Fibroblast of skin of back (primary cell): Measurements from ENCODE around the gene POLR1G.
"Not testable (repeated sequence)": the region's sequence is repeated elsewhere in the genome, so short reads cannot be mapped to it uniquely, and the experiment has no call there.

Experiments
- DNase-seq: peaks from one replicate; pipeline ENCODE4 v3.0.0-alpha.2; 2013

POLR1G gene

DNA sequence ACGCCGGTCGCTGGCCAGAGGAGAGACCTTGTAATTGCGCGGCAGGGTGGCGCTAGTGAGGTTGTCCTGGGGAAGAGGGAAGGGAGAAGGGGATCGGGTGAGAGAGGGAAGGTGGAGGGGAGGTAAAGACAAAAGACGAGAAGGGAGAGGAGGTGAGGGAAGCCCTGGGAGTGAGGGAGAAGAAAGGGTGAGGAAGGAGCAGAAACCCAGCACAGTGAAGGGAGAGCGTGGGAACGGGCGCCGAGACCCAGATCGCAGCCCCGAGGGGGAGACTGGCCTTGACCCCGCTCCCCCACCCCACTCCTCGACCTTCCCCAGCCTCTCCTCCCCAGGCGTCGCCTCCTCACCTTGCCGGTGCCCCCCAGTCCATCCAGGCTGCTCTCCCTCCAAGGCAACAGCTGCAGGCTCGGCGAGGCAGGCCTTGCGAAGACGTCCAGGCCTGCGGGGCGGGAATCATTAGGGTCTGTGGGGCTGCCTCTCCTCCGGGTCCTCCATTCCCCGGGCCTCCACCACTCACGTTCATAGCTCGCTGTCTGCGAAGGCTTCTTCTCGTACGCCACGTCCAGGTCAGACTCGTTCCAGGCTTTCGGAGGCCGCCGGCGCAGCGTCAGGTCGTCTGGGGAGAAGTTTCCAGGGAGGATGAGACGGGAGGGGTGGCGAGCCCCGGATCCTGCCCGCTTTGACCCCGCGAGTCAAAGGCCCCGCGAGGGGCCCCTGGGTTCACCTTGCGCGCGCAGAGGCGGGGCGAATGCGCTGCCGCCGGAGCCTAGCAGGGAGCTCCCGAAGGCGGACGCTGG lies 10.4 kb upstream of the POLR1G start:
- DNase-seq = no peak

GRCh38 chr19:45400192-45400591 lies 6.3 kb upstream of the POLR1G start:
- no peak for DNase-seq

- no peak for DNase-seq
These were observed 4.6 kb upstream of the POLR1G start for GRCh38 chr19:45401815-45402214.

- peak; percentile 83 for DNase-seq
These were observed 4.0 kb upstream of the POLR1G start for GRCh38 chr19:45402298-45403061.

GRCh38 chr19:45403272-45403671 lies 3.2 kb upstream of the POLR1G start:
- DNase-seq = peak; percentile 45

DNA sequence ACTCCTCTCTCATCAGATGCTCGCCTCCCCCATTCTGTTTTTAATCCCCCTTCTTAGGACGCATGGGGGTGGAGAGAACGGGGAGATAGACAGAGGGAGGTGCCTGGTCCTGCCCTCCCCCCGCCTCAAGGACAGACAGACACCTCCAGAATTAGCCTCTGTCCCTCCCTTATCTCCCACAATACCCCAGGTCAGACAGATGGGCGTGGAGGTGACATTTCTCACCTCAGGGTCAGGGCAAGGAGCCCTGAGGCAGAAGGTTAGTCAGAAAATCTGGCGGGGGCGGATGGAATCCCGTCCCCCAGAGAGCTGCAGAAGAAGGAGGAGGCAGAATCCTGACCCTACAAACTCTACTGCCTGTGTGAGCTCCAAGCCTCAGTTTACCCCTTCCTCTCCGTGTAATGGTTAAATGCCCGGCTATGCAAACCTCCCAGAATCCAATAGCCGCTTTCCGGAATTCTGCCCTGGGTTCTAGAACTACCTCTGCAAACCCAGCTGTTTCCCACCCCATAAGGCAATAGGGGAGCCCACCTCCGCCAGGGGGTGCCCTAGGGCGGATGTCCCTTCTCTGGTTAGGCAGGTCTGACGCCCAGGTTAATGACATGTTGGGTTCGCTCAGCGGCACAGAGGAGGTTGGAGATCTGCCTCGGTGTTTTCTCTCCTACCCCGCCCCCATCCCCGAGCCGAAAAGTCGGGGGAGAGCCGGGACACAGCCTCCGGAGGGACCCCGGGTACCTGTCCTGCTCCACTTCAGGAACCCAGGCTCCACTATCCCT lies 2.5 kb upstream of the POLR1G start:
- peak; percentile 75 for DNase-seq

- DNase-seq = peak; percentile 94
These were observed 1.6 kb upstream of the POLR1G start, which contains the start of gene PPP1R13L for GRCh38 chr19:45404557-45405434. Gene PPP1R13L, minus strand, starts transcription at chr19:45405069. Its CDS starts 6,751 bp downstream, at chr19:45398318.

GRCh38 chr19:45405435-45406225 lies 814 bp upstream of the POLR1G start:
- peak; percentile 97 for DNase-seq

DNA sequence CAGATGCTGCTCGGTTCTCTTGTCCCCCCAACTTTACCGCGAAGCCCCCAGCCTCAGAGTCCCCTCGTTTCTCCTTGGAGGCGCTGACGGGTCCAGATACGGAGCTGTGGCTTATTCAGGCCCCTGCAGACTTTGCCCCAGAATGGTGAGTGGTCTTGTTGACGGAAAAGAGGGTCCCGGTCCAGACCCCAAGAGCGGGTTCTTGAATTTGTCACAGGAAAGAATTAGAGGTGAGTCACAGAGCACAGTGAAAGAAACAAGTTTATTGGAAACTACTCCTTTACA lies 589 bp downstream of the POLR1G start:
- no peak for DNase-seq

- DNase-seq = not testable (repeated sequence)
These were observed 1.1 kb downstream of the POLR1G start for GRCh38 chr19:45407585-45407984.

DNA sequence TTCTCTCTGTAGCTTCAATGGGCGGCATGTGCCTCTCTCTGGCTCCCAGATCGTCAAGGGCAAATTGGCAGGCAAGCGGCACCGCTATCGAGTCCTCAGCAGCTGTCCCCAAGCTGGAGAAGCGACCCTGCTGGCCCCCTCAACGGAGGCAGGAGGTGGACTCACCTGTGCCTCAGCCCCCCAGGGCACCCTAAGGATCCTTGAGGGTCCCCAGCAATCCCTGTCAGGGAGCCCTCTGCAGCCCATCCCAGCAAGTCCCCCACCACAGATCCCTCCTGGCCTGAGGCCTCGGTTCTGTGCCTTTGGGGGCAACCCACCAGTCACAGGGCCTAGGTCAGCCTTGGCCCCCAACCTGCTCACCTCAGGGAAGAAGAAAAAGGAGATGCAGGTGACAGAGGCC lies 1.7 kb downstream of the POLR1G start:
- no peak for DNase-seq

DNA sequence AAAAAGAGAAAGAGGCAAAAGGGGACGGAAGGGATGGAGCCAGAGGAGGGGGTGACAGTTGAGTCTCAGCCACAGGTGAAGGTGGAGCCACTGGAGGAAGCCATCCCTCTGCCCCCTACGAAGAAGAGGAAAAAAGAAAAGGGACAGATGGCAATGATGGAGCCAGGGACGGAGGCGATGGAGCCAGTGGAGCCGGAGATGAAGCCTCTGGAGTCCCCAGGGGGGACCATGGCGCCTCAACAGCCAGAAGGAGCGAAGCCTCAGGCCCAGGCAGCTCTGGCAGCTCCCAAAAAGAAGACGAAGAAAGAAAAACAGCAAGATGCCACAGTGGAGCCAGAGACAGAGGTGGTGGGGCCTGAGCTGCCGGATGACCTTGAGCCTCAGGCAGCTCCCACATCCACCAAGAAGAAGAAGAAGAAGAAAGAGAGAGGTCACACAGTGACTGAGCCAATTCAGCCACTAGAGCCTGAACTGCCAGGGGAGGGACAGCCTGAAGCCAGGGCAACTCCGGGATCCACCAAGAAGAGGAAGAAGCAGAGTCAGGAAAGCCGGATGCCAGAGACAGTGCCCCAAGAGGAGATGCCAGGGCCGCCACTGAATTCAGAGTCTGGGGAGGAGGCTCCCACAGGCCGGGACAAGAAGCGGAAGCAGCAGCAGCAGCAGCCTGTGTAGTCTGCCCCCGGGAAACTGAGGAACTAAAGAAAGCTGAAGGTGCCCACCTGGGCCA lies 2.5 kb downstream of the POLR1G start:
- DNase-seq = no peak

DNA sequence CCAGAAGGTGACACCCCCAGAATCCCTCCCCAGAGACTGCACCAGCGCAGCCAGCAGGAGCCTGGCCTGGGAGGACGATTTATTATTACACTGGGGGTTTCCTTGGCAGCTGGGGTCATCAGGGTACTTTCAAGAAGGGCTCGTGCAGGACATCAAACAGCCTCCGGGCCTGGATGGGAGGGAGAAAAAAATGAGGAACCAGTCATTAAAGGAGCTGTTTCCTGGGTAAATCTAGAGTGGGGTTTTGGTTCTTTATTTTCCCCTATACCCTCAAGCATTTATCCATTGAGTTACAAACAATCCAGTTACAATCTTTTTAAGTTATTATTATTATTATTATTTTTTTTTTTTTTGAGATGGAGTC lies 3.1 kb downstream of the POLR1G start:
- no peak for DNase-seq

- not testable (repeated sequence) for DNase-seq
These were observed 3.9 kb downstream of the POLR1G start for GRCh38 chr19:45410330-45410729.

DNA sequence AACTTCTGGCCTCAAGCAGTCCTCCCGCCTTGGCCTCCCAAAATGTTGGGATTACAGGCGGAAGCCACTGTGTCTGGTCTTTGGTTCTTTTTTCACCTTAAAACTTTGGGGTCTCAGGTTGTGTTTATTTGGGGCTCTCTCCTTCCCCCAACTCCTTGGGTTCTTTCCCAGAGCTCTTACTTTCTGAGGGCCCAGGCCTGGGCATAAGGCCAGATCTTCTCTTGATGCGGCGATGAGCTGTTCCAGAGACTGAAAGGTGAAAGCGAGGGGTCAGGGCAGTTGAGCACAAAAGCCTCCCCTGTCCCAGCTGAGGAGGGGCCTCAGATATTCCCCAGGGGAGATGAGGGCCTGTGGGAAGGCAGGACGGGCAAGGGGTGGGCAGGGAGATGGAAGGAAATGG lies 7.1 kb downstream of the POLR1G start:
- no peak for DNase-seq

DNA sequence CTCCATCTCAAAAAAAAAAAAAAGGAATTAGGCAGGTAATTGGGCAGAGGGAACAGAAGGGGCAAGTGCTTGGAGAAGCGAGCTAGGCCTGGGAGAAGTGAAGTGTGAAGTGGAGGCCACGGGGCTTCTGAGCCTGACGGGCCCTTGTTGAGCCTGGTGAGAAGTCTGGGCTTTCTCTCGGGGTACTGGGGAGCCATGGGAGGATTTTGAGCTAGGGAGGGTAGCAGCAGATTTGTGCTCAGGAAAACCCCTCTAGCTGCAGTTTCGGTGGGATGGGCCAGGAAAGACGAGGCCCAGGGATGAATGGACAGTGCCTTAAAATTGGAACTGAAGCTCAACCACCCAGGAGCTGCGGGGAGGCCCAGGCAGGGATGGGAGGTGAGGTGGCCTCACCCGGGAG lies 8.0 kb downstream of the POLR1G start:
- DNase-seq = no peak

DNA sequence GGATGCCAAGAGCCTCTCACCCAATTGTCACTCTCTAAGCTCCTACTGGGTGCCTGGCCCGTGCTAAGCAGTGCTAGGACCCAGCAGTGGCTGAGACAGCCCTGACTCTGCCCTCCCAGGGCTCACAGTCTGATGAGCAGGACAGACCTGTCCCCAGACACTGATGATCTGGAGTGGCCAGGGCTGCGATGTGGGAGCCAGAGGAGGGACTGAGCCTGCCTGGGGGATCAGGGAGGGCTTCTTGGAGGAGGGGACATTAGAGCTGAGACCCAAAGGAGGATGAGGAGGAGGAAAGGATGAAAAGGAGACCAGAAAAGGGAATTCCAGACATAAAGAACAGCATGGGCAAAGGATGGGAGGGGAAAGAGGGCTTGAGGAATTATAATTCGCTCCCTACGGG lies 10.7 kb downstream of the POLR1G start:
- no peak for DNase-seq

DNA sequence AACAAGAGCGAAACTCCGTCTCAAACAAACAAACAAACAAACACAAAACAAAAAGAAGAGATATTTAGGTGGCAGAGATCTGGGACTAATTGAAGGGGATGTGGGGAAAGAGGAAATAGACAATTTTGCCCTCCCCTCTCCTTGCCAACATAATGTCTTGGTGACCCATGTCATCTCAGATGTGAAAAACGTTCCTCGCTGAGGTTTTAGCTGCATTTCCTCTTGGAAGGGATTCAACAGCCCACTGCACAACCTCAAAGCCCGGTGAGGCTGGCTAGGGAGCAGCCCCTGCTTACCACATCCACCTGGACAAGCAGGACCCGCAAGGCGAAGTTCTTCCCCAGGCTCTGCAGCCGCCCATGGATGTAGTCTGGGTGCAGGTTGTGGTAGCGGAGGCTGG lies 12.4 kb downstream of the POLR1G start:
- DNase-seq = no peak

GRCh38 chr19:45419396-45419795 lies 13.0 kb downstream of the POLR1G start:
- DNase-seq = no peak

DNA sequence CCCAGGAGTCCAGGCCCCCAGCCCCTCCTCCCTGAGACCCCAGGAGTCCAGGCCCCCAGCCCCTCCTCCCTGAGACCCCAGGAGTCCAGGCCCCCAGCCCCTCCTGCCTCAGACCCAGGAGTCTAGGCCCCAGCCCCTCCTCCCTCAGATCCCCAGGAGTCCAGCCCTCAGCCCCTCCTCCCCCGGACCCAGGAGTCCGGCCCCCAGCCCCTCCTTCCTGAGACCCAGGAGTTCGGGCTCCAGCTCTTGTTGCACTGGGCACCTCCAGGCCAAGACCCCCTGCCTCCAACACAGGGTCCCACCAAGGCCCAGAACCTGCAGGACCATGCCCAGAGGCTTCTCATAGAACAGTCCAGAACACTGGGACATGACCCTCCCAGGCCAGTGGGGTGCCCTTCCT lies 13.5 kb downstream of the POLR1G start:
- no peak for DNase-seq

DNA sequence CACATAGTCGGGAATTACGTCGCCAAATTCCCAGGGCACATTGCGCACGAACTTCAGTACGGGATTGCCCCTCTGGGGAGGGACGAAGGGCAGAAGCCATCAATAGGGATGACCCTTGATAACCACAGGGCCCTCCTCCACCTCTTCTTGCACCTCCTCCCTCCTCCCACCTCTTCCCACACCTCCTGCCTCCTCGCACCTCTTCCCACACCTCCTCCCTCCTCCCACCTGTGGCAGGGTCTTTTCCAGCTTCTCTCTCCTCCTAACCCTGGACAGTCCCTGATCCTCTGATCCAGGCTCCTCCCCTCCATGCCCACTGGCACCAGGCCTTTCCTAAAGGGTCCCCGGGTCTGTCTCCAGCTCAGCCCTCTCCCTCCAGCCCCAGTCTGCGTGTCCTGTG lies 13.9 kb downstream of the POLR1G start:
- no peak for DNase-seq
